H9 (cell line): ENCODE data around the gene CCSER2. TPM values are rescaled to one million over a fixed set of nuclear protein-coding genes. Genes with fewer than 3 reads are reported as not detected.

Experiments used
- DNase-seq: peaks from one replicate; pipeline ENCODE4 v3.0.0-alpha.2; 2017
- H2AFZ ChIP-seq: one replicate; pipeline ENCODE4 v1.6.1; 2013; ENCODE audit warnings: mild to moderate bottlenecking, low read length, control low read depth, moderate library complexity
- H2AK5ac ChIP-seq: 2 replicates; pipeline ENCODE4 v1.6.1; 2013; ENCODE audit warnings: low read length, control low read depth, mixed read lengths; ENCODE audit not compliant: insufficient read length
- H2BK120ac ChIP-seq: one replicate; pipeline ENCODE4 v1.6.1; 2013; ENCODE audit warnings: low read depth, mild to moderate bottlenecking, low read length, control low read depth, inconsistent platforms; ENCODE audit not compliant: poor library complexity, severe bottlenecking
- H2BK12ac ChIP-seq: 2 replicates; pipeline ENCODE4 v1.6.1; 2013; ENCODE audit warnings: low read length, control low read depth, mixed read lengths, low read depth; ENCODE audit not compliant: insufficient read length
- H2BK15ac ChIP-seq: 2 replicates; pipeline ENCODE4 v1.6.1; 2013; ENCODE audit warnings: low read depth, low read length, control low read depth
- H2BK20ac ChIP-seq: one replicate; pipeline ENCODE4 v1.6.1; 2013; ENCODE audit warnings: low read depth, mild to moderate bottlenecking, low read length, control low read depth, inconsistent platforms; ENCODE audit not compliant: poor library complexity, severe bottlenecking
- H2BK5ac ChIP-seq: 2 replicates; pipeline ENCODE4 v1.6.1; 2013; ENCODE audit warnings: low read length, control low read depth, mixed read lengths; ENCODE audit not compliant: insufficient read length
- H3K14ac ChIP-seq: 2 replicates; pipeline ENCODE4 v1.6.1; 2013; ENCODE audit warnings: low read length, control low read depth; ENCODE audit not compliant: insufficient read depth
- H3K18ac ChIP-seq: 2 replicates; pipeline ENCODE4 v1.6.1; 2013; ENCODE audit warnings: low read depth, mild to moderate bottlenecking, mixed read lengths, low read length, control low read depth; ENCODE audit not compliant: insufficient read length
- H3K23ac ChIP-seq: 2 replicates; pipeline ENCODE4 v1.6.1; 2013; ENCODE audit warnings: low read length, control low read depth, mixed read lengths, low read depth; ENCODE audit not compliant: insufficient read length
- H3K23me2 ChIP-seq: 2 replicates; pipeline ENCODE4 v1.6.1; 2013; ENCODE audit warnings: low read depth, mild to moderate bottlenecking, mixed read lengths, low read length, control low read depth; ENCODE audit not compliant: insufficient read length, poor library complexity, severe bottlenecking
- H3K27ac ChIP-seq: 2 replicates; pipeline ENCODE4 v1.5.1; 2013; ENCODE audit warnings: low read length, control low read depth, mixed read lengths, low read depth; ENCODE audit not compliant: insufficient read length
- H3K27me3 ChIP-seq: 2 replicates; pipeline ENCODE4 v1.6.1; 2013; ENCODE audit warnings: low read length, control low read depth, inconsistent platforms; ENCODE audit not compliant: insufficient read depth
- H3K4ac ChIP-seq: 2 replicates; pipeline ENCODE4 v1.6.1; 2013; ENCODE audit warnings: low read depth, mild to moderate bottlenecking, control low read depth, inconsistent platforms, low read length, moderate library complexity
- H3K4me1 ChIP-seq: 2 replicates; pipeline ENCODE4 v1.6.1; 2013; ENCODE audit warnings: low read length, control low read depth, inconsistent platforms; ENCODE audit not compliant: insufficient read depth
- H3K4me2 ChIP-seq: 2 replicates; pipeline ENCODE4 v1.6.1; 2013; ENCODE audit warnings: low read length, control low read depth, mixed read lengths; ENCODE audit not compliant: insufficient read length, insufficient read depth
- H3K56ac ChIP-seq: 2 replicates; pipeline ENCODE4 v1.6.1; 2013; ENCODE audit warnings: low read depth, mild to moderate bottlenecking, mixed read lengths, low read length, control low read depth; ENCODE audit not compliant: insufficient read length
- H3K79me1 ChIP-seq: 2 replicates; pipeline ENCODE4 v1.6.1; 2013; ENCODE audit warnings: low read depth, mild to moderate bottlenecking, moderate library complexity, low read length, control low read depth, inconsistent platforms; ENCODE audit not compliant: insufficient read depth, poor library complexity, severe bottlenecking
- H3K79me2 ChIP-seq: 2 replicates; pipeline ENCODE4 v1.6.1; 2013; ENCODE audit warnings: low read length, control low read depth, inconsistent platforms; ENCODE audit not compliant: insufficient read depth
- H3K9ac ChIP-seq: 2 replicates; pipeline ENCODE4 v1.6.1; 2013; ENCODE audit warnings: low read length, control low read depth, mixed read lengths; ENCODE audit not compliant: insufficient read length; ENCODE audit errors: extremely low read depth
- H3K9me3 ChIP-seq: one replicate; pipeline ENCODE4 v1.6.1; 2013; ENCODE audit warnings: low read depth, low read length, inconsistent platforms; ENCODE audit not compliant: control insufficient read depth
- H3T11ph ChIP-seq: one replicate; pipeline ENCODE4 v1.6.1; 2013; ENCODE audit warnings: mild to moderate bottlenecking, low read length, control low read depth, inconsistent platforms
- H4K20me1 ChIP-seq: one replicate; pipeline ENCODE4 v1.6.1; 2013; ENCODE audit not compliant: control insufficient read depth, insufficient read length, insufficient read depth
- H4K5ac ChIP-seq: 2 replicates; pipeline ENCODE4 v1.6.1; 2013; ENCODE audit warnings: low read depth, mild to moderate bottlenecking, mixed read lengths, low read length, control low read depth; ENCODE audit not compliant: insufficient read length
- H4K8ac ChIP-seq: replicated peaks from 2 replicates; pipeline ENCODE4 v1.6.1; 2013; ENCODE audit warnings: low read length, control low read depth, mixed read lengths, low read depth; ENCODE audit not compliant: insufficient read length
- H4K91ac ChIP-seq: 2 replicates; pipeline ENCODE4 v1.6.1; 2013; ENCODE audit warnings: low read depth, mild to moderate bottlenecking, moderate library complexity, mixed read lengths, low read length, control low read depth; ENCODE audit not compliant: insufficient read length
- H3K27ac Mint-ChIP-seq, 3 experiments: 2 replicates in 2 of 3; 3 replicates in 1 of 3; pipeline ENCODE4 v1.8.0; 2020 to 2021; ENCODE audit warnings: mixed read lengths in 3 of 3, mild to moderate bottlenecking in 1 of 3, moderate library complexity in 1 of 3
- H3K27me3 Mint-ChIP-seq: 2 replicates; pipeline ENCODE4 v1.8.0; 2021; ENCODE audit warnings: low read depth, mild to moderate bottlenecking, moderate library complexity, mixed read lengths
- H3K36me3 Mint-ChIP-seq, 3 experiments: 2 replicates in 2 of 3; 3 replicates in 1 of 3; pipeline ENCODE4 v1.8.0; 2020 to 2021; ENCODE audit warnings: low read depth in 3 of 3, mixed read lengths in 3 of 3; ENCODE audit not compliant: insufficient read depth in 1 of 3
- H3K4me1 Mint-ChIP-seq, 2 experiments: 2 replicates each; pipeline ENCODE4 v1.8.0; 2020; ENCODE audit warnings: mixed read lengths in 2 of 2
- H3K4me3 Mint-ChIP-seq, 2 experiments: 2 replicates in 1 of 2; 3 replicates in 1 of 2; pipeline ENCODE4 v1.8.0; 2020 to 2021; ENCODE audit warnings: mild to moderate bottlenecking in 2 of 2, mixed read lengths in 2 of 2, moderate library complexity in 1 of 2
- H3K9me3 Mint-ChIP-seq, 2 experiments: 2 replicates in 1 of 2; 3 replicates in 1 of 2; pipeline ENCODE4 v1.8.0; 2020; ENCODE audit warnings: mild to moderate bottlenecking in 2 of 2, mixed read lengths in 2 of 2, moderate library complexity in 1 of 2
- WGBS: extraction: QIAGEN DNeasy Blood & Tissue Kit; methylation state at CpG from one replicate; pipeline ENCODE4 v1.1.7; 2013; ENCODE audit warnings: missing lambda C conversion rate, low lambda C conversion rate, mixed read lengths; ENCODE audit not compliant: insufficient read length; ENCODE audit errors: extremely low coverage; 5-methylcytosine and 5-hydroxymethylcytosine counted together
- total RNA-seq: library from RNA; stranded (reverse); gene quantifications from 2 replicates; pipeline ENCODE4 v1.2.1, GENCODE V29; 2021
- TF ChIP-seq, protein P1 (sequence below): fragments of 200-600 bp; sonication (generic); conservative IDR thresholded peaks from 3 replicates; pipeline ENCODE4 v1.8.0; 2021; ENCODE audit warnings: antibody characterized with exemption, mild to moderate bottlenecking

CCSER2 gene
- total RNA-seq, 1 experiment from 2014 or later: 22.2 TPM

DNA sequence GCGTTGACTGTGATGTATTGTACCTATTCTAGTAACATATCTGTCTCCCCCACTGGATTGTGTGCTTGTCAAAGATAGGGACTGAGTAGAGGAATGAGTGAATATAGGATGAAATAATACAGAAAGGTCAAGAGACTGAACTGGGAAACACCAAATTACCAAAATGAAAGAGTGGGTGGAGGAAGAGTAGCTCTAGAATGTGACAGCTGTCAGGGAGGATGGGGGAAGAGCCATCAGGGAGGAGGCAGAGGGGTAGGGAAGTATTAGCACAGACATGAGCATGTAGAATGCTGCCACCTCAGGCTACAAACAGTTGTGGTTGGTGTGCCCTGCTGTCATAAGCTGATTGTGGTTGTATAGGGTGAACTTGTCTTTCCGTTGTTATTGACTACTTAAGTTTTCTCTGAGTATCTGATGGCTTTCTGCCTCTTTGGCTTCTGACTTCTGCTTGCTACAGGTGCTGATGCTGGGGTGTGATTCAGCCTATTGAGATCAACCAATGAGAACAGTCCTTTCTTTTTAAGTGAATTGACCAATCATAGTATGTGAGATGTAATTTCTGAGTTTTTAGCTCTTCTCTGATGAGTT is 5.6 kb downstream of the CCSER2 start:
- Histone ChIP-seq H3K14ac (no peak overlapping the region), H4K20me1 (no peaks in the 10 kb centered on the region), H4K8ac (no peak overlapping the region), H3K4me1 (peaks cover 7% of the 10 kb centered on the region; the same call in 1 of the 2 replicates), H4K5ac (no peak overlapping the region), H3K9ac (no peak overlapping the region), H2BK12ac (no peak overlapping the region), H3K23me2 (peaks cover 3% of the 10 kb centered on the region), H3K4me2 (no peak overlapping the region), H2AFZ (no peak overlapping the region), H2BK15ac (no peak overlapping the region), H3K9me3 (no peaks in the 10 kb centered on the region), H2BK5ac (no peak overlapping the region), H3K18ac (no peak overlapping the region), H3K27me3 (no peaks in the 10 kb centered on the region), H3K56ac (no peak overlapping the region), H4K91ac (no peak overlapping the region), H2BK120ac (no peak overlapping the region), H3K27ac (no peak overlapping the region), H3K4ac (no peak overlapping the region), H3T11ph (no peak overlapping the region), H3K79me2 (peaks cover 19% of the 10 kb centered on the region; the same call in 1 of the 2 replicates), H2BK20ac (no peak overlapping the region), H3K79me1 (peaks cover 3% of the 10 kb centered on the region), H3K23ac (no peak overlapping the region), H2AK5ac (no peak overlapping the region)
- no peak for DNase-seq
- H3K4me1 Mint-ChIP-seq: peaks cover 33 to 36% of the 10 kb centered on the region in 2 experiments
- WGBS: no CpG with 5 or more reads among the region's 2 CpGs
- no peaks in the 10 kb centered on the region for H3K36me3 Mint-ChIP-seq
- no peak overlapping the region; a peak in 1 of 5 replicates for H3K4me3 Mint-ChIP-seq
- H3K27ac Mint-ChIP-seq: peak overlapping the region in 1 of 3 experiments; percentile 19; a peak in 2 of 7 replicates
- TF ChIP-seq, protein P1, sequence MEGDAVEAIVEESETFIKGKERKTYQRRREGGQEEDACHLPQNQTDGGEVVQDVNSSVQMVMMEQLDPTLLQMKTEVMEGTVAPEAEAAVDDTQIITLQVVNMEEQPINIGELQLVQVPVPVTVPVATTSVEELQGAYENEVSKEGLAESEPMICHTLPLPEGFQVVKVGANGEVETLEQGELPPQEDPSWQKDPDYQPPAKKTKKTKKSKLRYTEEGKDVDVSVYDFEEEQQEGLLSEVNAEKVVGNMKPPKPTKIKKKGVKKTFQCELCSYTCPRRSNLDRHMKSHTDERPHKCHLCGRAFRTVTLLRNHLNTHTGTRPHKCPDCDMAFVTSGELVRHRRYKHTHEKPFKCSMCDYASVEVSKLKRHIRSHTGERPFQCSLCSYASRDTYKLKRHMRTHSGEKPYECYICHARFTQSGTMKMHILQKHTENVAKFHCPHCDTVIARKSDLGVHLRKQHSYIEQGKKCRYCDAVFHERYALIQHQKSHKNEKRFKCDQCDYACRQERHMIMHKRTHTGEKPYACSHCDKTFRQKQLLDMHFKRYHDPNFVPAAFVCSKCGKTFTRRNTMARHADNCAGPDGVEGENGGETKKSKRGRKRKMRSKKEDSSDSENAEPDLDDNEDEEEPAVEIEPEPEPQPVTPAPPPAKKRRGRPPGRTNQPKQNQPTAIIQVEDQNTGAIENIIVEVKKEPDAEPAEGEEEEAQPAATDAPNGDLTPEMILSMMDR: no peak
- H3K9me3 Mint-ChIP-seq: no peaks in the 10 kb centered on the region
- no peaks in the 10 kb centered on the region for H3K27me3 Mint-ChIP-seq
